Right renal cortex interstitium (tissue), 3 donors: ENCODE data around the gene OAS1. TPM values are rescaled to one million over a fixed set of nuclear protein-coding genes. Genes with fewer than 3 reads are reported as not detected.
"Not testable (repeated sequence)": the region's sequence is repeated elsewhere in the genome, so short reads cannot be mapped to it uniquely, and the experiment has no call there.

Source experiments
- DNase-seq, 3 donors: peaks; one replicate each; pipeline ENCODE4 v3.0.0-alpha.2; 2013; ENCODE audit warnings: low read depth in 3 of 3, low spot score in 2 of 3
- polyA plus RNA-seq, 3 donors: library from polyadenylated mRNA; unstranded; fragments of 120-200 nt; gene quantifications; one replicate each; pipeline ENCODE4 v1.2.1, GENCODE V29; 2013; ENCODE audit not compliant: insufficient read length in 3 of 3

The OAS1 gene
- polyA plus RNA-seq, 3 donors, result 12.9 to 18.7 (median 13.4) TPM

- no peak for DNase-seq
Observed at GRCh38 chr12:112933129-112933505, 26.4 kb downstream of the OAS1 start.

- DNase-seq, result no peak
Observed at GRCh38 chr12:112936264-112936663, 29.5 kb downstream of the OAS1 start.

- DNase-seq, result no peak
Observed at GRCh38 chr12:112936927-112937326, 30.2 kb downstream of the OAS1 start.

GRCh38 chr12:112937741-112938719 lies 31.3 kb downstream of the OAS1 start, which contains the start of gene OAS3:
OAS3 (plus strand) TSS chr12:112938474; CDS start chr12:112938531, 57 bp downstream.
- peak in 1 of 3 donors; percentile 61 for DNase-seq

- DNase-seq, result no peak
Observed at GRCh38 chr12:112938751-112939150, 32.0 kb downstream of the OAS1 start.

GRCh38 chr12:112939761-112940381 lies 33.1 kb downstream of the OAS1 start:
- no peak for DNase-seq

- no peak for DNase-seq
Observed at GRCh38 chr12:112941528-112942335, 35.0 kb downstream of the OAS1 start.

GRCh38 chr12:112942572-112942971 lies 35.8 kb downstream of the OAS1 start:
- DNase-seq, result no peak

- DNase-seq, result no peak
Observed at GRCh38 chr12:112944024-112944690, 37.4 kb downstream of the OAS1 start.

GRCh38 chr12:112945515-112945914 lies 38.8 kb downstream of the OAS1 start:
- no peak for DNase-seq

GRCh38 chr12:112946236-112947000 lies 39.7 kb downstream of the OAS1 start:
- DNase-seq, result no peak

GRCh38 chr12:112947314-112947713 lies 40.6 kb downstream of the OAS1 start:
- DNase-seq, result no peak

- no peak for DNase-seq
Observed at GRCh38 chr12:112947761-112948160, 41.0 kb downstream of the OAS1 start.

- no peak for DNase-seq
Observed at GRCh38 chr12:112948806-112949205, 42.0 kb downstream of the OAS1 start.

GRCh38 chr12:112950701-112951100 lies 43.9 kb downstream of the OAS1 start:
- DNase-seq, result no peak

GRCh38 chr12:112957125-112957524 lies 50.4 kb downstream of the OAS1 start:
- not testable (repeated sequence) for DNase-seq

- DNase-seq, result no peak
Observed at GRCh38 chr12:112961074-112961473, 54.3 kb downstream of the OAS1 start.

- DNase-seq, result no peak
Observed at GRCh38 chr12:112961536-112961935, 54.8 kb downstream of the OAS1 start.

GRCh38 chr12:112962561-112962960 lies 55.8 kb downstream of the OAS1 start:
- no peak for DNase-seq
